ENCODE results near the gene CCDC188.

The CCDC188 gene

GRCh38 chr22:20198557-20199319 is 47.9 kb upstream of the CCDC188 start:
- no peak for TF ChIP-seq CTCF (IDR thresholded peaks at IDR 0.05; ENCODE audit: low read length)
- no peak for TF ChIP-seq EZH2 (IDR thresholded peaks at IDR 0.05; ENCODE audit: borderline replicate concordance, low read length)
- Histone ChIP-seq H3K9me2 (ENCODE audit: low read depth, low read length) (no peaks in the 10 kb centered on the region), H3K9ac (ENCODE audit: low read length) (no peak overlapping the region), H3F3A (ENCODE audit: insufficient read depth, low read length) (no peaks in the 10 kb centered on the region), H2AFZ (ENCODE audit: low read length) (no peak overlapping the region), H3K27me3 (ENCODE audit: insufficient read depth, low read length) (peaks cover 7% of the 10 kb centered on the region; the same call in 1 of the 2 replicates), H3K36me3 (ENCODE audit: insufficient read depth, low read length) (no peaks in the 10 kb centered on the region), H4K20me1 (ENCODE audit: insufficient read depth, low read length) (no peaks in the 10 kb centered on the region), H3K4me2 (ENCODE audit: low read length) (no peak overlapping the region), H3K27ac (ENCODE audit: low read depth, low read length, poor library complexity, severe bottlenecking) (no peak overlapping the region), H3K9me3 (ENCODE audit: low read length) (no peaks in the 10 kb centered on the region), H3K79me2 (ENCODE audit: insufficient read depth, low read length) (no peaks in the 10 kb centered on the region), H3K4me3 (ENCODE audit: low read depth, low read length, poor library complexity, severe bottlenecking) (no peak overlapping the region), H3K4me1 (ENCODE audit: insufficient read depth, low read length, severe bottlenecking) (no peaks in the 10 kb centered on the region)

- H3K4me2 ChIP-seq (ENCODE audit: low read length) = no peak overlapping the region
- peaks cover 7% of the 10 kb centered on the region; the same call in 1 of the 2 replicates for H3K27me3 ChIP-seq (ENCODE audit: insufficient read depth, low read length)
- H2AFZ ChIP-seq (ENCODE audit: low read length) = no peak overlapping the region
- no peak overlapping the region for H3K9ac ChIP-seq (ENCODE audit: low read length)
- H3K79me2 ChIP-seq (ENCODE audit: insufficient read depth, low read length) = no peaks in the 10 kb centered on the region
- H3K9me2 ChIP-seq (ENCODE audit: low read depth, low read length) = no peaks in the 10 kb centered on the region
- H3K4me1 ChIP-seq (ENCODE audit: insufficient read depth, low read length, severe bottlenecking) = no peaks in the 10 kb centered on the region
- H3K27ac ChIP-seq (ENCODE audit: low read depth, low read length, poor library complexity, severe bottlenecking) = no peak overlapping the region
- H3K9me3 ChIP-seq (ENCODE audit: low read length) = no peaks in the 10 kb centered on the region
- H4K20me1 ChIP-seq (ENCODE audit: insufficient read depth, low read length) = no peaks in the 10 kb centered on the region
- no peaks in the 10 kb centered on the region for H3K36me3 ChIP-seq (ENCODE audit: insufficient read depth, low read length)
- H3K4me3 ChIP-seq (ENCODE audit: low read depth, low read length, poor library complexity, severe bottlenecking) = no peak overlapping the region
- TF ChIP-seq EZH2 (IDR thresholded peaks at IDR 0.05; ENCODE audit: borderline replicate concordance, low read length) = no peak
- no peak for TF ChIP-seq CTCF (IDR thresholded peaks at IDR 0.05; ENCODE audit: low read length)
- no peaks in the 10 kb centered on the region for H3F3A ChIP-seq (ENCODE audit: insufficient read depth, low read length)
These were observed 46.7 kb upstream of the CCDC188 start for GRCh38 chr22:20197407-20198030.

- Histone ChIP-seq H3K9ac (ENCODE audit: low read length) (no peak overlapping the region), H3K4me2 (ENCODE audit: low read length) (no peak overlapping the region)
These were observed 45.4 kb upstream of the CCDC188 start for GRCh38 chr22:20196094-20196842.

More at GRCh38 chr22:20196094-20196842, 45.4 kb upstream of the CCDC188 start:
- Histone ChIP-seq H4K20me1 (ENCODE audit: insufficient read depth, low read length) (no peaks in the 10 kb centered on the region), H3K27ac (ENCODE audit: low read depth, low read length, poor library complexity, severe bottlenecking) (no peak overlapping the region), H3K9me2 (ENCODE audit: low read depth, low read length) (no peaks in the 10 kb centered on the region), H3K36me3 (ENCODE audit: insufficient read depth, low read length) (no peaks in the 10 kb centered on the region), H3K4me3 (ENCODE audit: low read depth, low read length, poor library complexity, severe bottlenecking) (no peak overlapping the region), H3F3A (ENCODE audit: insufficient read depth, low read length) (no peaks in the 10 kb centered on the region), H3K4me1 (ENCODE audit: insufficient read depth, low read length, severe bottlenecking) (no peaks in the 10 kb centered on the region), H2AFZ (ENCODE audit: low read length) (no peak overlapping the region), H3K79me2 (ENCODE audit: insufficient read depth, low read length) (no peaks in the 10 kb centered on the region), H3K27me3 (ENCODE audit: insufficient read depth, low read length) (peaks cover 4% of the 10 kb centered on the region; the same call in 1 of the 2 replicates), H3K9me3 (ENCODE audit: low read length) (no peaks in the 10 kb centered on the region)
- no peak for TF ChIP-seq CTCF (IDR thresholded peaks at IDR 0.05; ENCODE audit: low read length)
- no peak for TF ChIP-seq EZH2 (IDR thresholded peaks at IDR 0.05; ENCODE audit: borderline replicate concordance, low read length)

All from OCI-LY1 (cell line).